ENCODE results near the gene ZNF738. TPM values are rescaled to one million over a fixed set of nuclear protein-coding genes. Genes with fewer than 3 reads are reported as not detected.

Gene ZNF738
- total RNA-seq, 1 donor from 2014 or later = 8.4 TPM

GRCh38 chr19:21422244-21422643, 63.4 kb downstream of the ZNF738 start:
- no peak for DNase-seq (ENCODE audit: low read depth)

GRCh38 chr19:21423057-21424041, 64.5 kb downstream of the ZNF738 start:
- DNase-seq (ENCODE audit: low read depth) = no peak

Other genes with a start within 250 kb of the ZNF738 start
- 16.2 and 19.7 TPM in 2 replicates for gene ZNF431, start 217.0 kb upstream of the ZNF738 start, total RNA-seq
- gene ZNF708, start 29.6 kb upstream of the ZNF738 start, total RNA-seq = 9.4 and 10.0 TPM in 2 replicates
- gene ZNF493, start 38.1 kb downstream of the ZNF738 start, total RNA-seq = 10.8 and 12.3 TPM in 2 replicates
- gene ZNF429, start 146.6 kb downstream of the ZNF738 start, total RNA-seq = 12.1 and 21.4 TPM in 2 replicates

Measured in myocyte (in vitro differentiated cells).